HepG2 (cell line): ENCODE data around the gene FAM216A. TPM values are rescaled to one million over a fixed set of nuclear protein-coding genes. Genes with fewer than 3 reads are reported as not detected.

Source experiments
- DZIP1 ChIP-seq: sonication (generic); formaldehyde crosslinking; IDR thresholded peaks from 2 replicates; pipeline ENCODE4 v1.5.0; 2020; ENCODE audit warnings: mild to moderate bottlenecking, missing genetic modification reagents
- GLI4 ChIP-seq: sonication (generic); formaldehyde crosslinking; IDR thresholded peaks from 2 replicates; pipeline ENCODE4 v1.5.1; 2020; ENCODE audit warnings: missing genetic modification reagents, mild to moderate bottlenecking, moderate library complexity, borderline replicate concordance
- MXI1 ChIP-seq: IDR thresholded peaks from 3 replicates; pipeline ENCODE4 v1.6.1; 2012; ENCODE audit warnings: low read depth, low read length, inconsistent platforms, borderline replicate concordance
- NFIB ChIP-seq: sonication (generic); formaldehyde crosslinking; IDR thresholded peaks from 2 replicates; pipeline ENCODE4 v1.9.0; 2021; ENCODE audit warnings: missing genetic modification reagents, mild to moderate bottlenecking, borderline replicate concordance
- NR2F2 ChIP-seq: IDR thresholded peaks from 2 replicates; pipeline ENCODE4 v1.6.1; 2012; ENCODE audit warnings: low read depth, inconsistent platforms, borderline replicate concordance
- ZFP91 ChIP-seq: sonication (generic); formaldehyde crosslinking; IDR thresholded peaks from 2 replicates; pipeline ENCODE4 v1.9.0; 2022; ENCODE audit warnings: missing genetic modification reagents, mild to moderate bottlenecking, borderline replicate concordance
- ZNF687 ChIP-seq: sonication (generic); formaldehyde crosslinking; IDR thresholded peaks from 2 replicates; pipeline ENCODE4 v1.5.1; 2020; ENCODE audit warnings: mild to moderate bottlenecking, missing genetic modification reagents, moderate library complexity
- polyA plus RNA-seq, 8 experiments: library from polyadenylated mRNA; depleted of rRNA in 3 of 8; stranded (reverse) in 7 of 8; unstranded in 1 of 8; fragments of >200 nt; fragmentation: Illumina TruSeq in 4 of 8; extraction: Trizol in 4 of 8; gene quantifications; 2 replicates each; pipeline versions ENCODE4 v1.2.1 to v1.2.3, GENCODE V29; 2011 to 2016; ENCODE audit warnings: low read depth in 4 of 8, missing spikeins in 1 of 8, mixed read lengths in 1 of 8; ENCODE audit not compliant: insufficient read depth in 1 of 8
- total RNA-seq, 5 experiments: library from RNA; depleted of rRNA; stranded (reverse); fragments of >200 nt; fragmentation: Illumina TruSeq; extraction: Trizol; gene quantifications; 2 replicates each; pipeline ENCODE4 v1.2.3, GENCODE V29; 2016; ENCODE audit warnings: low read depth in 1 of 5
- TF ChIP-seq, protein P1 (sequence below): sonication (generic); formaldehyde crosslinking; IDR thresholded peaks from 2 replicates; pipeline ENCODE4 v1.4.0; 2020; ENCODE audit warnings: mild to moderate bottlenecking, missing genetic modification reagents

The FAM216A gene
- total and polyA plus RNA-seq, 2 of the 13 experiments (the other 11 are each of a cell fraction or from before 2014, with no cell fraction given), result 20.3 to 31.2 TPM

GRCh38 chr12:110501752-110502738 lies 33.4 kb downstream of the FAM216A start, which contains the start of the genes RAD9B and VPS29 (continued):
- TF ChIP-seq, protein P1, sequence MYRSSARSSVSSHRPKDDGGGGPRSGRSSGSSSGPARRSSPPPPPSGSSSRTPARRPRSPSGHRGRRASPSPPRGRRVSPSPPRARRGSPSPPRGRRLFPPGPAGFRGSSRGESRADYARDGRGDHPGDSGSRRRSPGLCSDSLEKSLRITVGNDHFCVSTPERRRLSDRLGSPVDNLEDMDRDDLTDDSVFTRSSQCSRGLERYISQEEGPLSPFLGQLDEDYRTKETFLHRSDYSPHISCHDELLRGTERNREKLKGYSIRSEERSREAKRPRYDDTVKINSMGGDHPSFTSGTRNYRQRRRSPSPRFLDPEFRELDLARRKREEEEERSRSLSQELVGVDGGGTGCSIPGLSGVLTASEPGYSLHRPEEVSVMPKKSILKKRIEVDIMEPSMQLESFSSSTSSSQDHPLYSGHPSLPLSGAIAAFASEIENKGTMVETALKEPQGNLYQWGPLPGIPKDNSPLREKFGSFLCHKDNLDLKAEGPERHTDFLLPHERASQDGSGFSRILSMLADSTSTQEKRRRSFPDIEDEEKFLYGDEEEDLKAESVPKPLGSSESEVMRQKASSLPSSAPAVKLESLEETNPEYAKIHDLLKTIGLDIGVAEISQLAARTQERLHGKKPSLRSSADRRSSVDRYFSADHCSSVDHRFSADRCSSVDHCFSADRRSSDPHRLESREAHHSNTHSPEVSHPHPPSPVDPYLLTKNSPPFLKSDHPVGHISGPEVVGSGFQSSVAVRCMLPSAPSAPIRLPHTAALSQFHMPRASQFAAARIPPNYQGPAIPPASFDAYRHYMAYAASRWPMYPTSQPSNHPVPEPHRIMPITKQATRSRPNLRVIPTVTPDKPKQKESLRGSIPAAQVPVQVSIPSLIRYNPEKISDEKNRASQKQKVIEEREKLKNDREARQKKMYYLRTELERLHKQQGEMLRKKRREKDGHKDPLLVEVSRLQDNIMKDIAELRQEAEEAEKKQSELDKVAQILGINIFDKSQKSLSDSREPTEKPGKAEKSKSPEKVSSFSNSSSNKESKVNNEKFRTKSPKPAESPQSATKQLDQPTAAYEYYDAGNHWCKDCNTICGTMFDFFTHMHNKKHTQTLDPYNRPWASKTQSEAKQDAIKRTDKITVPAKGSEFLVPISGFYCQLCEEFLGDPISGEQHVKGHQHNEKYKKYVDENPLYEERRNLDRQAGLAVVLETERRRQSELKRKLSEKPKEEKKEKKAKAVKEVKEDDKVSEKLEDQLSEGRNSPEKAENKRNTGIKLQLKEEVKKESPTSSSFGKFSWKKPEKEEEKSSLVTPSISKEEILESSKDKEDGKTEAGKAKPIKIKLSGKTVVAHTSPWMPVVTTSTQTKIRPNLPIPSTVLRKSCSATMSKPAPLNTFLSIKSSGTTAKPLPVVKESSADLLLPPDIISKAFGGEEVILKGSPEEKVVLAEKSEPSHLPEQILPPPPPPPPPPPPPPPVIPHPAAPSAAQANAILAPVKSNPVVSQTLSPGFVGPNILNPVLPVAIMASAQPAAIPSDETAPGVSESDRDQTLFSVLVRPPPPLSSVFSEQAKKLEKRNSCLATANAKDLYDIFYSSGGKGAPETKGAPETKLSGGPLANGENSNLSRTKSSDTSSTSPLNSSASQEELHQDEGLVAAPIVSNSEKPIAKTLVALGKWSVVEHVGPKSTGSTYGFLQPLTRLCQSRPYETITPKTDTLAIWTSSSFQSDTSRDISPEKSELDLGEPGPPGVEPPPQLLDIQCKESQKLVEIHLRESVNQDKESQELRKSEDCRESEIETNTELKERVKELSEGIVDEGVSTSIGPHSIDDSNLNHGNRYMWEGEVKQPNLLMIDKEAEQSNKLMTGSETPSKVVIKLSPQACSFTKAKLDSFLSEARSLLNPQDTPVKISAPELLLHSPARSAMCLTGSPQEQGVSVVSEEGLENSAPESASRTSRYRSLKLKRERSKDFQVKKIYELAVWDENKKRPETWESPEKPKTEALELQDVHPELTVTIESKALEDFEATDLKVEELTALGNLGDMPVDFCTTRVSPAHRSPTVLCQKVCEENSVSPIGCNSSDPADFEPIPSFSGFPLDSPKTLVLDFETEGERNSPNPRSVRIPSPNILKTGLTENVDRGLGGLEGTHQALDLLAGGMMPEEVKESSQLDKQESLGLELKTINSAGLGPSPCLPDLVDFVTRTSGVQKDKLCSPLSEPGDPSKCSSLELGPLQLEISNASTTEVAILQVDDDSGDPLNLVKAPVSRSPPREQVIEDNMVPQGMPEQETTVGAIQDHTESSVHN (CRISPR knock-in tag), result peak; percentile 61; the same call in 1 of the 2 replicates
- TF ChIP-seq DZIP1 (CRISPR knock-in tag) (peak; percentile 88), ZFP91 (CRISPR knock-in tag) (peak; percentile 96), GLI4 (CRISPR knock-in tag) (peak; percentile 61; the same call in 1 of the 2 replicates), NR2F2 (peak; percentile 33; the same call in 1 of the 2 replicates), MXI1 (peak; percentile 88; the same call in 2 of the 3 replicates), NFIB (CRISPR knock-in tag) (peak; percentile 96), ZNF687 (peak; percentile 100)
